Hepatic stellate cell (primary cell): ENCODE data around the gene NDUFB4.

Experiments used
- DNase-seq: peaks from one replicate; pipeline ENCODE4 v3.0.0; 2011; ENCODE audit warnings: low spot score

NDUFB4 gene

GRCh38 chr3:120596116-120596852, at the start of gene NDUFB4:
Gene NDUFB4, plus strand, starts transcription at chr3:120596336. Its CDS starts 24 bp downstream, at chr3:120596360.
- peak; percentile 94 for DNase-seq

GRCh38 chr3:120550546-120550945, 45.6 kb upstream of the NDUFB4 start:
- DNase-seq, result no peak

GRCh38 chr3:120552184-120553172, 43.7 kb upstream of the NDUFB4 start:
- no peak for DNase-seq

- DNase-seq, result no peak
Measured at GRCh38 chr3:120554812-120555606, 41.1 kb upstream of the NDUFB4 start.

- DNase-seq, result no peak
Measured at GRCh38 chr3:120555657-120556509, 40.3 kb upstream of the NDUFB4 start.

GRCh38 chr3:120557115-120557514, 39.0 kb upstream of the NDUFB4 start:
- DNase-seq, result no peak

GRCh38 chr3:120558771-120559241, 37.3 kb upstream of the NDUFB4 start:
- DNase-seq, result peak; percentile 75

- DNase-seq, result peak; percentile 47
Measured at GRCh38 chr3:120559242-120560061, 36.7 kb upstream of the NDUFB4 start.

GRCh38 chr3:120560304-120561250, 35.6 kb upstream of the NDUFB4 start:
- DNase-seq, result no peak

GRCh38 chr3:120561251-120562045, 34.7 kb upstream of the NDUFB4 start:
- no peak for DNase-seq

GRCh38 chr3:120563356-120564022, 32.6 kb upstream of the NDUFB4 start:
- no peak for DNase-seq

- DNase-seq, result no peak
Measured at GRCh38 chr3:120566243-120566975, 29.7 kb upstream of the NDUFB4 start.

- no peak for DNase-seq
Measured at GRCh38 chr3:120567370-120568201, 28.6 kb upstream of the NDUFB4 start.

GRCh38 chr3:120568202-120568531, 28.0 kb upstream of the NDUFB4 start:
- no peak for DNase-seq

- no peak for DNase-seq
Measured at GRCh38 chr3:120568598-120568997, 27.5 kb upstream of the NDUFB4 start.
